Midbrain (tissue), 1 donor: ENCODE results near the gene ANAPC16.
A peak's percentile ranks its signal among the peaks of the same experiment; 100 is the strongest.
"Not testable (repeated sequence)": the region's sequence is repeated elsewhere in the genome, so short reads cannot be mapped to it uniquely, and the experiment has no call there.

Experiments
- DNase-seq: peaks from one replicate; lab custom pipeline; 2025; lab: John Stamatoyannopoulos, UW

Gene ANAPC16

GRCh38 chr10:72263613-72264241, 47.9 kb downstream of the ANAPC16 start:
- no peak for DNase-seq

GRCh38 chr10:72264536-72264935, 48.7 kb downstream of the ANAPC16 start:
- DNase-seq = no peak

GRCh38 chr10:72265508-72265907, 49.7 kb downstream of the ANAPC16 start:
- no peak for DNase-seq

- no peak for DNase-seq
These were observed 50.4 kb downstream of the ANAPC16 start for GRCh38 chr10:72265990-72266865.

- DNase-seq = no peak
These were observed 51.6 kb downstream of the ANAPC16 start for GRCh38 chr10:72267381-72267780.

GRCh38 chr10:72267819-72268399, 52.1 kb downstream of the ANAPC16 start:
- DNase-seq = no peak

GRCh38 chr10:72268475-72269200, 52.8 kb downstream of the ANAPC16 start:
- not testable (repeated sequence) for DNase-seq

- DNase-seq = no peak
These were observed 54.9 kb downstream of the ANAPC16 start for GRCh38 chr10:72270607-72271281.

GRCh38 chr10:72272689-72273409, 57.0 kb downstream of the ANAPC16 start:
- peak; percentile 91 for DNase-seq

- peak; percentile 99 for DNase-seq
These were observed 57.8 kb downstream of the ANAPC16 start, which contains the start of gene DDIT4 for GRCh38 chr10:72273410-72274212. DDIT4 (plus strand) TSS chr10:72273924; CDS start chr10:72274217, 293 bp downstream.

- DNase-seq = peak; percentile 72
These were observed 58.5 kb downstream of the ANAPC16 start for GRCh38 chr10:72274213-72274729.

GRCh38 chr10:72274730-72275350, 59.0 kb downstream of the ANAPC16 start:
- peak; percentile 77 for DNase-seq

- peak; percentile 82 for DNase-seq
These were observed 59.7 kb downstream of the ANAPC16 start for GRCh38 chr10:72275351-72276012.

- DNase-seq = peak; percentile 66
These were observed 60.2 kb downstream of the ANAPC16 start for GRCh38 chr10:72276013-72276387.

- DNase-seq = peak; percentile 30
These were observed 60.9 kb downstream of the ANAPC16 start for GRCh38 chr10:72276421-72277339.

- no peak for DNase-seq
These were observed 61.7 kb downstream of the ANAPC16 start for GRCh38 chr10:72277340-72277995.
